ENCODE measurements around the gene NAP1L4.
"Not testable (repeated sequence)": the region's sequence is repeated elsewhere in the genome, so short reads cannot be mapped to it uniquely, and the experiment has no call there.

The NAP1L4 gene

DNA sequence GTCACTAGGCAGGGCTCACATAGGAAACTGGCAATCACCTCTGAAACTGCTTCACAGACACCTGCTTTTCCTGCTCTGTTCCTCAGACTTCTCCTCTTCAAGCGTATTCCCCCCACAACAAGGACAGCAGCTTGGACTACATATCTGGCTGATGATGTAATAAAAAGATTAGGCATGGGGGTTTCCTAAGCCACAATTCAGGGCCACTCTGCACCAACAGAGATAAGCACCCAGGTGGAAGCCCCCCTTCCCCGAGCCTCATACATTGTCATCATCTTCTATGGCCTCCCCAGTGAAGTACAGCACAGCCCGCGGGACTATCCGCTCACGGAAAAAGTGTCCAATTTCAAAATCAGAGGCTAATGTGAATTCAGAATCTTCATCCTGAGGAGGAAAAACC is 37.9 kb downstream of the NAP1L4 start:
- DNase-seq, result no peak

DNA sequence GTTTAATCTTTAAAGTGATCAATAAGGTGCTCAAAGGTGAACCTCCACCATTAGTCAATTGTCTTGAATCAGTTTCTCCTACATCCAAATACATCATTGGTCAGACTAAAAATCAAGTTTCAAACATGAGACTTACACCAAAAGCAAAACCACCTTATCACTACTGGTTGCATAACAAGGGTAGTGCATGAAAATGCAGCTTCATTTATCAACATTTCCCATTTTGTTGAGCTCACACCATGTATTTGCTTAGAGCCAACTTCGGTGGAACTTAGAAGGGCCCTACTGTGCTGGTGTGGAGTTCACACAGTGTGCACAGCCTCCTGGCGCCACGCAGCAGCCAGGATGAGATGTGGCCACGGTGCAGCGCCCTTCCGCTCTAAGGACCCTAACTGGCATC is 39.8 kb downstream of the NAP1L4 start:
- no peak for DNase-seq

DNA sequence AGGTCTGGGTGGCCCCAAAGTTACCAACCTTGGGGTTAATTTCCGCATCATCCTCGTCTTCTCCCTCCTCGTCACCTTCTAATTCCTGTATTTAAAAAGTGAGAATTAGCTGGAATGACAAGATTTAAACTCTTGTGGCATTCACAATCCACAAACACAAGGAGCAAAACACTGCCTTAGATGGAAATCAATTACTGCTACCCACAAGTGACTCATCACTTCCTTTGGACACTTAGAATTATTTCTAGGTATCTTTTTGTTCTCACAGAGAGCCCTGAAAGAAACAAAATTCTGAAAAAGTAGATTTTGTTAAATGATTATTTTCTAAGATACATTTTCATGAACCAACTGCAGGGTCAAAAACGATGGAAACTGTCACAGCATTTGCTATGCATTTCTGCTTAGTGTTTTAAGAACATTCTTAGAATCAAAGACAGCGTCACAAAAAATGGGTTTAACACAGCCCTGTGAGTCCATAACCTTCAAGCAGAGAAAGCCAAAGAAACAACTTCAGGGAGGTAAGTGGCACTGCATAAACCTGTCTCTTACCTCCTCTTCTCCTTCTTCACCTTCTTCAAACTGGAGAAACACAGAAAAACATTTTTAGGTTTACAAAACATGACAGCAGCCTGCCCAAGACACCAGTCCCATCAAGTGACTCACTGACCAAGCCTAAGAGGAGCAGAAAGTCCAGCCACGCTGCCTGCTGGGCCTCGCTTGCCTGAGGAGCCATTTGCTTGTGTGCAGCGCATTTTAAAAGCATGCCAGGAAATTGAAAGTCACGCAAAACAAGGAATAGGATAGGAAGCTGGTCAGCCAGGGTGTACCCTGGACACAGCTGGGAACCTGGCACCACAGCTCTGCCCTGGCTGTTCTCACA is 40.7 kb downstream of the NAP1L4 start:
- DNase-seq, result no peak

DNA sequence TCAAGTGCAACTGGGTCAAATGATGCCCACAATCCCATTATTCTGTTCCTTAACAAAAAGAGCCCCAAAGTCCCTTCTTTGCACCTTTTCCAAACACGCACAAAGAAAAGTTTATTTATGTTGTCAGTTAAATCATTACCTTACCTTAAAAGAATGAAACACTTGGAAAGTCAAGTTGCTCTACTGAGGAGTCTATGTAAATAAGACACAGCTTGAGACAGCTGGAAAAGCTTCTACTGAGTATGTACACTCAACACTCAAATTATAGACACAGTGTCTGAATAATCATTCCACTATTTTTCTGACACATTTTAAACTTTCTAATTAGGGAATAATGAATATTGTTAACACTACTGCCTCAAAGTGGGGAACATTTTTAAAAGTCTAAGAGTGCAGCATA is 41.3 kb downstream of the NAP1L4 start:
- DNase-seq, result no peak

DNA sequence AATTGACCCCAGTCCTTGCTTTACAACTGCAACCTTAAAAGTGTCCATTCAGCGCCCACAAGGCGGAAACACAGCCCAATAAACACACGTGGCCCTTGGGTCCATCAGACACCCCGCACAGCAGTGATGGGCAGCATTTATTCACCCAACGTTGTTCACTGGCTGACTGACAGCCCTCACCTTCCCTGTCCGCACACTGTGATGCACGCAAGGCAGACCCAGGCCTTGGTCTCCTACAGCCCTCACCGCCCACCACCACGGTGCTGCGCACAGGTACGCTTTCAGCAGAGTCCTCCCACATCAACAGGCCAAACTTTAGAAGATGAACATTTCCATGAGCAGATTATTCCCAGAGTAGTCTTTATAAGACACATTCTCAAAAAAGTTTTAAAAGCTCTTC is 42.2 kb downstream of the NAP1L4 start:
- DNase-seq, result no peak

DNA sequence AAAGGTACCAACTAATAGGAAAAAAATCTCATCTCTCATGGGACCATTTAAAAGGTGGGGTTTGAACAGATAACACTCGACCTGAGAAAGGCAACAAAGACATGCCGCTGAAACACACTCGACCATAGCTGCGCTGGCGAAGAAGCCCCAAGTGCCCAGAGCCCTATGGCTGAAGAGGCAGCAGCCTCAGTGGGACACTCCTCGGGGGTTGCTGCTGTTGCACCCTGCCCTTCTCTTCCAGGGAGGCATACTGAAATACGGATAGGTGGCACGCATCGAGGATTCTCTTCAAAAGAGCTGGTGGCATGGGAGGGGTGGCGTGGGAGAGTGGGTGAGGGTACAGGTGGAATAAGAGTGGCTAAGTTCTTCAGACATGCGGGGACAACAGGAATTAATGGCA is 44.4 kb downstream of the NAP1L4 start:
- no peak for DNase-seq

DNA sequence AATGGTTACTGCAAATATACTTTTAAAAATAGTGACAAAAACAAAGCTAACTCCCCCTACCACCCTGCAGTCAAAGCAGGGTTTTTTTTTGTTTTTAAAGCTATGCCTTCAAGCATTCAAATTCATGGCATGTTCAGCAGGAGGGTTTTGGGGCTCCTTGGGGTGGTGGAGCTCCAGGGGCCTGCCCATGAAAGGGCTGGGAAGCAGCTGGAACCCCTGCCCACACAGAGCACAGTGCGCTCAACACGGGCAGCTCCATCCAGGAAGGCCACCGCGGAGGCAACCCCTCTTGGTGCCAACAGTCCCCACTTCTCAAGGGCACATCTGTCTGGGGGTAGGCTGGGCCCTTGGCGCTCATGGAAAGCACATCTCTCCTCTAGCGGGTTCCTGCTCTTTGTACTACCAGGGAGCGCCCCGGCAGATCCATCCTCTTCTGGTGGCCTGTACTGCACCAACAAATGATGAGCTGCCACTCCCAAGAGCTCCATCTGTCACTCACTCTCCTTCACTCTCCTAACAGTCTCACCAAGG is 46.3 kb downstream of the NAP1L4 start:
- DNase-seq, result no peak

DNA sequence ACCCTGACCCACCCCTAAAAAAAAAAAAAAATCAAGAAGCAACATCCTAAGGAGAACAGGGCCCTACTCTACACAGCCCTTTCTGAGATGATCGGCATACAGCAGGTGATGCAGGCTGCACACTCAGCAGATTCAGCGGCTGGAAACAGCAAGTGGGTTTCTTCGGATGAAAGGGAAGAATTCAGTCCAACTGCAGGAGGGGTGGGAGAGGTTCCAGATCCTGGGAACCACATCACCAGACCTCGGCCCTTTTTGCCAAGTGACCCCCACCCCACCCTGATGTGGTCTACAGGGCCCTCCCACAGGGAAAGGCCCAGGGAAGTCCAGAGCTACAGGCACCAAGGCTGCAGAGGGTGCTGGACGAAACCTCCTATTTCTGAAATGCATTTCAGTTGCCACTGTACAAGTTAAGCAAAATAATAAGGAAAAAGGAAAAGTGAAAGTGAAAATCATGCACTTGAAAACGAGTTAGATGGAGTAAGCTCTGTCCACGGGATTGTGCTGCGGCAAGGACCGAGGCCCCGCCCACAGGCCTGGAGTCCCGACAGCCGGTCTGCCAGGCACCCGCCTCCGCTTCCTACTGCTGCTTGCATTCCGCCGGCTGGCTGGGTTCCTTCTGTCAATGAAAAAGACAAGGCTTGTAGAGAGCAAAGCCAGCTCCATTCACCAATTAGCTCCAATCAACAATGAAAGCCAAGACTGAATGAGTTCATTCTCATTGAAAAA is 46.9 kb downstream of the NAP1L4 start:
- peak; percentile 48 for DNase-seq

DNA sequence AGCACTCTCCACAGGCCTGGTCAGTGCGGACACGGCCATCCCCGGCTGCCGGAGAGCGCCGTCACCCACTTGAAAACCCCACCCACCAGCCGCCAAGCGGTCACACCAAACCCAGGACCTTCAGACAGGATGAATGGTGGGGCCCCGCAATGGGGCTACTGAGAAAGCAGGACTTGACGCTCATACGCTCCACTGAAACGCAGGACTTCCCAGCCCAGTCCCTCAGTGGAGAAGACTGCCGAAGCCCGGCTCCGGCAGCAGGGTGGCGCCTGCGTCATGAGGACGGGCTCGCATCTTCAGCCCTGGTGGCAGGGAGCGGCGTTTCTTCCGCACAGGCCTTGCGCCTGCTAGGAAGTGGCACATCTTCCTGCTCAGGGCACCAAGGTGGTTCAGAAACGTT is 47.6 kb downstream of the NAP1L4 start:
- DNase-seq, result no peak

DNA sequence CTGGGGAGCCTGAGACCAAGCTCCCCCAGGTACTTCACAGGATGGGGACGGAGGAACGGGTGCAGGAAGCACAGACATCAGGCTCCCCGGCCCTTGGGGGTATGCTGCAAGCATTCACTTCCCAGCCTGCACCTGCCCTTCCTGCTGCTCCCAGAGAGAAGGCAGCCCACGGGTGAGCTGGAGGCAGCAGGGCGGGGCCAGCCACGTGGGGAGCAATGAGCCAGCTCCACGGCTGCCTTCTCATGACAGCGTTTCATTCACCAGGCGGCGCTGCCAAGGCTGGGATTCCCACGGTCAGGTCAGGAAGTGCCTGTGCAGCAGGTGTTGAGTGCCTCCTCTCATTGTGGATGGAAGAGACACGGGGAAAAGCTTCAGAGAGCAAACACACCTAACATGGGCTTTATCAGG is 48.4 kb downstream of the NAP1L4 start:
- peak; percentile 48 for DNase-seq

DNA sequence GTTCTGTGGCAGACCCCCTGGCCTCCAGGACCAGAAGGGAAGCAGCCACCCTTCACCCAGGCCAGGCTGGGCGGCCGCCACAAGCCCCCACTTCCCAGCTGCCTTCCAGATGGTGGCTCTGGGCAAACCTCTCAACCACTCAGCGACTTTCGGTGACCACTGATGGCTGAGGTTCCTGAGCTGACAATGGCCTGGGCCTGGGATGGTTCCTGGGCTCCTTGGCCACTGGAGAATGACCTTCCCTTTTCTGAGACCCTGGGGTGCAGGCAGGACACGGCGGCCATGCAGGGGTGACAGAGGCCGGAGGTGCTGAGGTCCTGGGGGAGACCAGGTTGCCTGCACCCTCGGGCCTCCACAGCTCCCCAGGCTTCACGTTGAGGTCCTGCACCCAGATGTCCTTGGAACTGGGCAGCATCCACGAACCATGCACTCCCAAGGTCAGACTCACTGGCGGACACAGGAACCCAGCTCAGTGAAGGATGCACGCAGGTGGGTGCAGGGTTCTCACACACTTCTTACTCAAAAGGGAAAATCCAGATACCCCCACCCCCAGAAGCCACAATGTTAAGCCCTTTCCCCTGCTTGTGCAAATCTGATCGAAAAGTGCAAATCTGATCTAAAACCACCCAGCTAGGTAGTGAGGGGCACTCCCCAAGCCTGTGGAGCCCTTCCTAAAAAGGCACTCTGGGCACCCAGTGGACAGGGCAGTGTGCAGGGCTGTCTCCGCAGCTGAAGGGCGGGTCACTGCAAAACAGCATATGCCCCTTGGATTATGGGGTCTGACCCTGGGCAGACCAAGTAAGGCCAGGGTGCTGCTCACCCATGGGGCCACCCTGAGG is 49.0 kb downstream of the NAP1L4 start:
- no peak for DNase-seq

DNA sequence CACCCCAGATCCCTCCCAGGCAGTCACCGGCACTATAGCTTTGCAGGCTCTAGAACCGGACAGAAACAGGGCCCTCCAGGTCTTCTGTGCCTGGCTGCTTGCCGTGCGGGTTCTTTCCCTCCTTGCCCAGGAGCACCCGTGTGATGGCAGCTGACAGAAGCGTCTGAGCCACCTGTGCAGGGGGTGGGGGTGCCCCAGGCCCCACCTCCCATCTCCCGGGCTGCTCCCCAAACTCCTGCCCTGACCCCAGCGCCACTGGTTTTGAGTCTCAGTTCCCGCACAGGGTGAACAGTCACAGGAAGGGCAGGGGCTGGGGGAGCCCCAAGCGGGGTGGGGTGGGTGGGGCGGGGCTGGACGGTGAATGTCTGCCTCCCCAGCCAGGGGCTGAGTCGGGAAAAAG is 49.7 kb downstream of the NAP1L4 start:
- no peak for DNase-seq

DNA sequence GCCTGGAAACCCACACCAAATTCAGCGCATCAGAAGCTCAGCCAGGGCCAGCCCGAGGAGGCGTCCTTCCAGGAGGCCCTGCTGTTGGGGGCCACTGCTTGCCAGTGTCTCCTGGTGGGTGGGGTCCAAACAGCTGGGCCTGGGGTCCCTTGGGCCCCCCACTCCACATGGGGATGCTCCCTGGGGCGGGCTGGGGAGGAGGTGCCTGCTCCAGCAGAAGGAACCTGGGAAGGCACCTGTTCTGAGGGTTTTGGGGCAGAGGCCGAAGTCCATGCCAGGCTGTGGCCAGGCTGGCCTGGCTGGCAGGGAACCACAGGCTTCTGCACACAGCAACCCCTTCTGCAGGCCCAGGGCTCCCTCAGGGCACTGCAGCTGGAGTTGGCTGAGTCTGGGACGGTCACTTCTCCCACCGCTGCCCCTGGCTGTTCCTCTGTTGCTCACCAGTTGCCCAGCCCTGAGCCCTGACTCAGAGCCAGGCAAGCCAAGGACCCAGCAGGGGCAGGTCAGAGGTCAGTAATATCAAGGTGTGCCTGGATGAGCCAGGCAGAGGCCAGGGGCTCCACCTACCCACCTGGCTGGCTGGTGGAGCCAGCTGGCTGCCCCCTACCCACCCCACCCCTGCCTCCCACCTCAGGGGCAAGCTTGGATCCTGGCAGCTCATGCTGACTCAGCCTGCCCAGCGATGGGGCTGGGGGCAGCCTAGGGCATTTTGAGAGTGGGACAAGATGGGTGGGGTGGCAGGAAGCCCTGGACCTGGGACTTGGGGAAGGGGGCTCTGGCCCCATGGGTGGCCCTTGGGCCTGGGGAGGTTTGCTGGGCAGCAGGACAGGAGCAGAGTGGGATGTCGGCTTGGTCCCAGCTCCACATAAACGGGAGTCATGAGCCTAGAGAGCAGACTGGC is 51.0 kb downstream of the NAP1L4 start:
- DNase-seq, result no peak

DNA sequence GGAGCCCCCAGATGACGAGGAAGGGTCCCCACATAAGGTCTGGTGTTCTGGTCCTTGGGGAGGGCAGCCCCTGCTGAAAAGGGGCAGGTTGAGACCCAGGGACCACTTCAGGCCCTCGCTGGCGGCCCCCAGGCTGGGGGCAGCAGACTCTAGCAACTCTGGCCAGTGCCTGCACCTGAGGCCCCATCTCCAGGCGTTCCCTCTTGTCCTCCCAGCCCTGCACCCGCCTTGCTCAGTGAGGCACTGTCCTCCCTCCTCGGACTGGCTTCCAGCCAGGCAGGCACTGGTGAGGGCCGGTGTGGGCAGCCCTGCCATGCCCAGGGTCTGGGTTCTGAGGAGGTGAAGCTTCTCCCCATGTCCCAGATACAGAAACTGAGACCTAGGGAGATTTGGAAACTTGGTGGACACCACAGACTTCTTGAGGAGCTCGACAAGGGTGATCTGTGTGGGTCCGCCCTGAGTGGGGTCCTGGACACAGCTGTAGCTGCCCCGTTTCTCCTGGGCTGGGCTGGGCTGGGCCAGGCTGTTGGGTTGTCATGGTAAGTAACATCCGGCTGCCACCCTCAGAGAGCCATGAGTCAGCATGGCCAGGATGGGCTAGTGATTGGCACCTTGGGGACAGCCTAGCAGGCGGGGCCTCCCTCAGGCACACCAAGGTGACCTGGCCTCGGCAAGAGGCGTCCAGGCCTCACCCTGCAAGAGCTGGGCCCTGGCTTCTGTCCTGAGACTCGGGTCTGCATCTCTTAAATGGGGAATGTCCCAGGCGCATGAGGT is 51.8 kb downstream of the NAP1L4 start:
- no peak for DNase-seq

DNA sequence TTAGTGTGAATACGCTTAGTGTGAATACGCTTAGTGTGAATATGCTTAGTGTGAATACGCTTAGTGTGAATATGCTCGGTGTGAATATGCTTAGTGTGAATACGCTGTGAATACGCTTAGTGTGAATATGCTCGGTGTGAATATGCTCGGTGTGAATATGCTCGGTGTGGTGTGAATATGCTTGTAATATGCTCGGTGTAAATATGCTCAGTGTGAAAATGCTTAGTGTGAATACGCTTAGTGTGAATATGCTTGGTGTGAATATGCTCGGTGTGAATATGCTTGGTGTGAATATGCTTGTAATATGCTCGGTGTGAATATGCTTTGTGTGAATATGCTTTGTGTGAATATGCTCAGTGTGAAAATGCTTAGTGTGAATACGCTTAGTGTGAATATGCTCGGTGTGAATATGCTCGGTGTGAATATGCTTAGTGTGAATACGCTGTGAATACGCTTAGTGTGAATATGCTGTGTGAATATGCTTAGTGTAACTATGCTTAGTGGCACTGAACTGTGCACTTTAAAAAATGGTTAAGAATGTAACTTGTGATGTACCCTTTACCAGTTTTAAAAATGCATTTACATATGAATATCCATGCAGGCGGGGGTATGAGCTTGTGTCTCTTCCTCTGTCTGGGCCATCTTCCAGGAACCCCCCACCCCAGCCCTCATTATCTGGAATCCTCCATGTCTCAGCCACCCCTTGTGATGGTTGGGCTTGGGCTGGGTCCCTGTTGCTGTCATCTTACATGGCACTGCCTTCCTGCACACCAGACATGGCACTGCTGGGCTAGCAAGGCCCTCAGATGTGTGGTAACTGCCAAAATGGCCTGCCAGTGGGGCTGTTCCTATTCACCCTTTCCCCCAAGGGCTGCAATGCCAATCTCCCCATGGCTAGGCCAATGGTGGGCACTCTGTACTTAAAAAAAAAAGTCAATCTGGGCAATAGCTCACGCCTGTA is 53.4 kb downstream of the NAP1L4 start:
- DNase-seq, result not testable (repeated sequence)

DNA sequence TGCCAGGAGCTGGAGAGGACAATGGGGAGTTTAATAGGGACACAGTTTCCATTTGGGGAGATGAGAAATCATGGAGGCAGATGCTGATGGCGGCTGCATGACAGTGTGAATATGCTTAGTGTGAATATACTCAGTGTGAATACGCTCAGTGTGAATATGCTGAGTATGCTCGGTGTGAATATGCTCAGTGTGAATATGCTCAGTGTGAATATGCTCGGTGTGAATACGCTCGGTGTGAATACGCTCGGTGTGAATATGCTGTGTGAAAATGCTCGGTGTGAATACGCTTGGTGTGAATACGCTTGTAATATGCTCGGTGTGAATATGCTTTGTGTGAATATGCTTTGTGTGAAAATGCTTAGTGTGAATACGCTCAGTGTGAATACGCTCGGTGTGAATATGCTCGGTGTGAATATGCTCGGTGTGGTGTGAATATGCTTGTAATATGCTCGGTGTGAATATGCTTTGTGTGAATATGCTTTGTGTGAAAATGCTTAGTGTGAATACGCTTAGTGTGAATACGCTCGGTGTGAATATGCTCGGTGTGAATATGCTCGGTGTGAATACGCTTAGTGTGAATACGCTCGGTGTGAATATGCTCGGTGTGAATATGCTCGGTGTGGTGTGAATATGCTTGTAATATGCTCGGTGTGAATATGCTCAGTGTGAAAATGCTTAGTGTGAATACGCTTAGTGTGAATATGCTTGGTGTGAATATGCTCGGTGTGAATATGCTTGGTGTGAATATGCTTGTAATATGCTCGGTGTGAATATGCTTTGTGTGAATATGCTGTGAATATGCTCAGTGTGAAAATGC is 54.3 kb downstream of the NAP1L4 start:
- not testable (repeated sequence) for DNase-seq

DNA sequence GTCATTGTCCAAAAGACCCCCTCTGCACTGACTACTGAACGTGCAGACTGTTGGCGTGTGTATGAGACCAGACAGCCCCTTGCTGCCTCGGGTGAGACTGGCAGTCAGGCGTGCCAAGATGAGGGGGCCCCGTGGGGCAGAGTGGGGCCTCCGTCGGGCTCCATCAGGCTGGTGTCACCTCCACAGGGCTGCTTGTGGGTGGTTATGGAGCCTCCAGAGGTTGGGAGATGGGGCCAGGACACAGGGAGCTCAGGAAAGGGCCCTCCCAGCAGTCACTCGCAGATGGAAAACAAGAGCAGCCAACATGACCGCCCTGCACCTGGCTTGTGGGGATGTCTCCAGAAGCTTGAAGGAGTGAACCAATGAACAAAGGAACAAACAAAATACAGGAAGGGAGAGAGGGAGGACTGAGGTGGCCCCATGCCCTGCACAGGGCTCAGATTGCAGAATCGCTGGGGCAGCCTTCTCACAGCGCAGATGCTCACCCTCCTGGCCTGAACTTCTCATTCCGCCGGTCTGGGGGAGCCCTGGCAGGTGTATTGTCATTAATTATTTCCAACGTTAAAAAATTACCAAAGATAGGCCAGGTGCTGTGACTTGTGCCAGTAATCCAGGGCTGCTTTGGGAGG is 57.4 kb downstream of the NAP1L4 start:
- no peak for DNase-seq

DNA sequence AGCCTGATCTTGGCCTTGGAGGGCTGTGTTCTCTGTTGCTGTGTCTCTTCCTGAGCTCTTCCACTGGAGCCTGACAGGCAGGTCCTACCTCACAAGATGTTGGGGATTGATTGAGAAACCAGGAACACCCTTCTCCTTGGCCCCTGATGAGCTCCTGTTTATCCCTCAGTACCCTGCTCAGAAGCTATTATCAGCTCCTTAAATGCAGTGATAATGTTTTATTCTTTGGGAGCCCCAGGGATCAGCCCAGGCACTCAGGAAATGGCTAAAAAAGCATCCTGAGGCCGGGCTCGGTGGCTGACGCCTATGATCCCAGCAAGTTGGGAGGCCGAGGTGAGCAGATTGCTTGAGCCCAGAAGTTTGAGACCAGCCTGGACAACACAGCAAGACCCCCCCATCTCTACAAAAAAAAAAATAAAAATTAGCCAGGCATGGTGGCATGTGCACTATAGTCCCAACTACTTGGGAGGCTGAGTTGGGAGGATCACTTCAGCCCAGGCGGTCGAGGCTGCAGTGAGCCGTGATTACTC is 58.0 kb downstream of the NAP1L4 start:
- DNase-seq, result no peak
